CD4-positive, alpha-beta memory T cell (primary cell): ENCODE measurements around the gene MRPL57. TPM values are rescaled to one million over a fixed set of nuclear protein-coding genes. Genes with fewer than 3 reads are reported as not detected.
"Not testable (repeated sequence)": the region's sequence is repeated elsewhere in the genome, so short reads cannot be mapped to it uniquely, and the experiment has no call there.

Source experiments
- CTCF ChIA-PET: fragments of 350-600 bp; sonication (Branson Sonifier 250); formaldehyde crosslinking; loops from one replicate; lab custom pipeline; 2021; ENCODE audit warnings: inconsistent platforms; ENCODE audit not compliant: partially characterized antibody; lab: Charles Lee
- POLR2A ChIA-PET: fragments of 350-600 bp; sonication (Branson Sonifier 250); formaldehyde crosslinking; loops from one replicate; lab custom pipeline; 2021; ENCODE audit not compliant: partially characterized antibody; lab: Charles Lee
- DNase-seq, 5 donors: peaks; one replicate each; pipeline versions ENCODE4 v3.0.0 to v3.0.0-alpha.2; 2020 to 2022; ENCODE audit warnings: mixed read lengths in 1 of 5
- H3K27ac ChIP-seq: one replicate; pipeline ENCODE4 v1.7.0; 2013; ENCODE audit warnings: low read depth, low read length
- H3K27me3 ChIP-seq: 2 replicates; pipeline ENCODE4 v1.7.0; 2013; ENCODE audit warnings: mild to moderate bottlenecking, low read length, moderate library complexity; ENCODE audit not compliant: insufficient read depth
- H3K36me3 ChIP-seq: 2 replicates; pipeline ENCODE4 v1.7.0; 2013; ENCODE audit warnings: mild to moderate bottlenecking, low read length, moderate library complexity; ENCODE audit not compliant: insufficient read depth
- H3K4me1 ChIP-seq: 2 replicates; pipeline ENCODE4 v1.7.0; 2013; ENCODE audit warnings: mild to moderate bottlenecking, low read length, moderate library complexity; ENCODE audit not compliant: insufficient read depth
- H3K4me3 ChIP-seq, 2 donors: one replicate each; pipeline ENCODE4 v1.7.0; 2013; ENCODE audit warnings: low read length in 2 of 2, mild to moderate bottlenecking in 1 of 2
- H3K9me3 ChIP-seq, 2 donors: one replicate each; pipeline ENCODE4 v1.7.0; 2013; ENCODE audit warnings: low read length in 2 of 2, control low read depth in 1 of 2; ENCODE audit not compliant: control insufficient read depth in 1 of 2
- H3K27ac Mint-ChIP-seq, 7 donors: one replicate each; pipeline ENCODE4 v1.8.0; 2020 to 2021; ENCODE audit warnings: mixed read lengths in 7 of 7, mild to moderate bottlenecking in 6 of 7, inconsistent platforms in 3 of 7, moderate library complexity in 3 of 7
- H3K27me3 Mint-ChIP-seq, 2 donors: one replicate each; pipeline ENCODE4 v1.8.0; 2020 to 2021; ENCODE audit warnings: mixed read lengths in 2 of 2
- H3K36me3 Mint-ChIP-seq, 2 donors: one replicate each; pipeline ENCODE4 v1.8.0; 2020 to 2021; ENCODE audit warnings: mixed read lengths in 2 of 2, inconsistent platforms in 1 of 2, mild to moderate bottlenecking in 1 of 2
- H3K4me1 Mint-ChIP-seq, 4 donors: one replicate each; pipeline ENCODE4 v1.8.0; 2020 to 2021; ENCODE audit warnings: mixed read lengths in 4 of 4, mild to moderate bottlenecking in 1 of 4
- H3K4me3 Mint-ChIP-seq, 8 donors: one replicate each; pipeline ENCODE4 v1.8.0; 2020 to 2021; ENCODE audit warnings: mixed read lengths in 8 of 8, mild to moderate bottlenecking in 7 of 8, moderate library complexity in 6 of 8, inconsistent platforms in 3 of 8
- H3K9me3 Mint-ChIP-seq, 8 donors: one replicate each; pipeline ENCODE4 v1.8.0; 2020 to 2021; ENCODE audit warnings: mixed read lengths in 8 of 8, mild to moderate bottlenecking in 5 of 8, inconsistent platforms in 3 of 8, moderate library complexity in 1 of 8
- intact Hi-C: fragments of 100-400 bp; cut with micrococcal nuclease; formaldehyde crosslinking; loops from one replicate; pipeline ENCODE4 v1.15.1; 2023
- polyA plus RNA-seq, 2 donors: library from polyadenylated mRNA; unstranded; fragments of 300-500 nt; fragmentation: Illumina TruSeq; gene quantifications; one replicate each; pipeline ENCODE4 v1.2.3, GENCODE V29; 2021
- total RNA-seq, 2 experiments: library from RNA; stranded (reverse); gene quantifications; one replicate each; pipeline ENCODE4 v1.2.3, GENCODE V29; 2021

MRPL57 gene
- total and polyA plus RNA-seq, 4 experiments from 2014 or later: 22.8 to 56.2 (median 35.4) TPM

DNA sequence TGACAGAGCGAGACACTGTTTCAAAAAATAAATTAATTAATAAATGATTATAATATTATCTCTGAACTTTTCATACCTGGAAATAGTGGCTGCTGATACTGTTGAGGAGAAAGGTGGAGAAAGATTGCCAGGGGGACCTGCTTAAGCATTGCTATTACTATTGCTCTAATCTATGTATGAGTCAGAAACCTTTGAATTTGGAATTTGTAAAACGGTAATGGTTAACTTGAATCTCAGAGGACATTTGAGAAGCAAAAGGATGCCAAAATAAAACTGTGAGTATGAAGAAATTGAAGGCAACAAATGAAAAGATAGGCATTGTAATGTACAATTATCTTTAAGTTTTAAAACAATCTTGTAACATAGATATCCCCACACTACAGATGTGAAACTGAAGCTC is 5.2 kb downstream of the MRPL57 start:
- POLR2A ChIA-PET: no interaction called here
- CTCF ChIA-PET: no interaction called here

DNA sequence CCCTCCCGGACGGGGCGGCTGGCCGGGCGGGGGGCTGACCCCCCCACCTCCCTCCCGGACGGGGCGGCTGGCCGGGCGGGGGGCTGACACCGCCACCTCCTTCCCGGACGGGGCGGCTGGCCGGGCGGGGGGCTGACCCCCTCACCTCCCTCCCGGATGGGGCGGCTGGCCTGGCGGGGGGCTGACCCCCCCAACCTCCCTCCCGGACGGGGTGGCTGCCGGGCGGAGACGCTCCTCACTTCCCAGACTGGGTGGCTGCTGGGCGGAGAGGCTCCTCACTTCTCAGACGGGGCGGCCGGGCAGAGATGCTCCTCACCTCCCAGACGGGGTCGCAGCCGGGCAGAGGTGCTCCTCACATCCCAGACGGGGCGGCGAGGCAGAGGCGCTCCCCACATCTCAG is 10.0 kb downstream of the MRPL57 start:
- H3K9me3 Mint-ChIP-seq, H3K4me3 Mint-ChIP-seq, POLR2A ChIA-PET, CTCF ChIA-PET, H3K27me3 Mint-ChIP-seq, H3K27ac Mint-ChIP-seq, intact Hi-C loops, H3K27ac ChIP-seq, H3K4me1 Mint-ChIP-seq, H3K36me3 Mint-ChIP-seq, H3K27me3 ChIP-seq, H3K9me3 ChIP-seq, H3K4me1 ChIP-seq, H3K36me3 ChIP-seq, H3K4me3 ChIP-seq: not testable (repeated sequence)
- peak in 1 of 5 donors; percentile 38 for DNase-seq

More for the DNA sequence above, 5.2 kb downstream of the MRPL57 start:
- Mint-ChIP-seq H3K9me3 (no peaks in the 10 kb centered on the region), H3K27ac (no peak overlapping the region), H3K4me1 (peaks cover 10 to 22% (median 13%) of the 10 kb centered on the region in 4 donors), H3K36me3 (peaks cover 0 to 6% of the 10 kb centered on the region in 2 donors), H3K4me3 (no peak overlapping the region), H3K27me3 (no peaks in the 10 kb centered on the region)
- Histone ChIP-seq H3K27ac (no peak overlapping the region), H3K36me3 (no peaks in the 10 kb centered on the region), H3K27me3 (no peaks in the 10 kb centered on the region), H3K9me3 (no peaks in the 10 kb centered on the region), H3K4me3 (no peak overlapping the region), H3K4me1 (peaks cover 15% of the 10 kb centered on the region)
- DNase-seq: no peak
- intact Hi-C loops: no loop called here

DNA sequence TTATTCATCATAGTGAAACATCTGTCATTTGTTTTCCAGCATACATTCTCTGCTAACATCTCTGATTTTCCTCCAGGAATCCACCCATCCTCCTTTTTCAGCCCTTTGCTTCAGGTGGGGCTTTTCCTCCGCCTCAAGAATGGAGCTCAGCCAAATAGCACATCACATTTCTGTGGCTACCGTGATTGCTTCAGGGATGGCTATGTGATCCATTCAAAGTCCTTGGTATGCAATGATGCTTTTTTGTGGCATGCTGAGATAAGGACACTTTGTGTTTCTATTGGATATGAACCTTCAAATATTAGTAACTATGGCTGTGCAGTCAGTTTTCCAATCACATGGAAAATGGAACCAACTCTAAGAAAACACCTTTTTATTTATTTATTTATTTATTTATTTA is 18.3 kb downstream of the MRPL57 start:
- H3K4me3 ChIP-seq, H3K27me3 ChIP-seq, H3K9me3 Mint-ChIP-seq, POLR2A ChIA-PET, H3K4me3 Mint-ChIP-seq, H3K4me1 Mint-ChIP-seq, H3K36me3 Mint-ChIP-seq, H3K4me1 ChIP-seq, DNase-seq, H3K9me3 ChIP-seq, H3K27ac ChIP-seq, intact Hi-C loops, CTCF ChIA-PET, H3K36me3 ChIP-seq: not testable (repeated sequence)
- peak overlapping the region in 1 of 7 donors; percentile 78 for H3K27ac Mint-ChIP-seq
- H3K27me3 Mint-ChIP-seq: peaks cover 8 to 15% of the 10 kb centered on the region in 2 donors

DNA sequence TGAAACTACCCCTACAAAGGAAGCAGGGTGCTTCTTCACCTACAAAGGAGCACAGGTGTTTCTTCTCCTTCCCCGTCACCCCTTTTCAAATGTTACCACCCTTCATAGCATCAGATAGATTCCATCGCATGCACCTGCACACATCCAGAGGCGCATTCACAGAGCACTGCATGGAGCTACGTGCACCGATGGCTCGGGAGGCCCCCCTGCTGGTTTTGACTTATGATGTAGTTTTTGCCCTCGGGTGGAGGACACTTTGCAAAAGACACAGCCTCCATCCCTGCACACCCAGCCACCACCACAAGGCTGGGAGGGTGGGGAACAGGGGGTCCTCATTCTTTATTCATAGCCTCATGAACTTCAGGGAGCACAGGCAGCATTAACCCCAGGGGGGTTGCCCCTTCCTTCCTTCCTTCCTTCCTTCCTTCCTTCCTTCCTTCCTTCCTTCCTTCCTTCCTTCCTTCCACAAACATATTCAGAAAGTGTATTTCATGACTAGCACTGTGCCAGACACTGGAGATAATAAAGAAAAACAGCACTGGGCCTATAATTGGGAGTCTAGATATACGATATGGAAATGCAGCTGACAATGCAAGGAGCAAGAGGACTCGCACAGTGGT is 21.3 kb downstream of the MRPL57 start:
- intact Hi-C loops, POLR2A ChIA-PET, DNase-seq, H3K4me3 ChIP-seq, H3K4me1 ChIP-seq, H3K36me3 Mint-ChIP-seq, H3K4me3 Mint-ChIP-seq, H3K27ac Mint-ChIP-seq, H3K4me1 Mint-ChIP-seq, H3K9me3 Mint-ChIP-seq, H3K27ac ChIP-seq, H3K27me3 ChIP-seq, H3K9me3 ChIP-seq, H3K36me3 ChIP-seq: not testable (repeated sequence)
- CTCF ChIA-PET: interaction anchor here (0.6 kb wide), 1 partner anchor 17 kb away, joined by 3 read pairs; no protein-coding TSS in a partner anchor
- H3K27me3 Mint-ChIP-seq: peaks cover 8 to 22% of the 10 kb centered on the region in 2 donors

DNA sequence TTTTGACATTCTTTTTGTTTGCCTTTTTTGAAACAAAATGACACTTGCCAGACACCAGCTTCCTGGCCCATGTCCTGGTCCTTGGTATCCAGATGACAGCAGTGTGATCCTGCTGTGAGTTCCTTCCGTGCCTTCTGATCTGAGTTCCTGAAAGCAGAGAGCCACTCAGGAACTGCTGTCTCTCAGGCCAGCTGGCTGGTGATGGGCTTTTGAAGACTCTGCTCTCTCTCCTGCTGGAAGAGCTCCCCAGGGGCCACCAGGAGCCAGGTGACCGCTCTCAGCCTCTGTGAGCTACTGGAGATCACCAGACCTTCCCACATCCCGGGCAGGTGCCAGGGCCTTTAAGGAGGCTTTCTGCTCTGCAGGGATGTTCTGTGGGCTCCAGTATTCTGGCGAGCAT is 21.9 kb downstream of the MRPL57 start:
- H3K4me3 ChIP-seq, H3K9me3 Mint-ChIP-seq, H3K4me3 Mint-ChIP-seq, H3K4me1 ChIP-seq, POLR2A ChIA-PET, CTCF ChIA-PET, H3K27me3 ChIP-seq, DNase-seq, H3K4me1 Mint-ChIP-seq, H3K27ac Mint-ChIP-seq, H3K27ac ChIP-seq, intact Hi-C loops, H3K36me3 ChIP-seq, H3K9me3 ChIP-seq, H3K36me3 Mint-ChIP-seq: not testable (repeated sequence)
- H3K27me3 Mint-ChIP-seq: peaks cover 8 to 23% of the 10 kb centered on the region in 2 donors

- DNase-seq, H3K9me3 Mint-ChIP-seq, H3K36me3 ChIP-seq, H3K27ac ChIP-seq, H3K4me3 ChIP-seq, H3K4me3 Mint-ChIP-seq, H3K4me1 ChIP-seq, POLR2A ChIA-PET, H3K27ac Mint-ChIP-seq, intact Hi-C loops, H3K36me3 Mint-ChIP-seq, H3K4me1 Mint-ChIP-seq, H3K27me3 ChIP-seq, CTCF ChIA-PET, H3K9me3 ChIP-seq: not testable (repeated sequence)
- H3K27me3 Mint-ChIP-seq: peaks cover 8 to 17% of the 10 kb centered on the region in 2 donors
These were observed 25.2 kb downstream of the MRPL57 start for GRCh38 chr13:21201456-21202190.

- POLR2A ChIA-PET: no interaction called here
- CTCF ChIA-PET: no interaction called here
- peak overlapping the region in 1 of 7 donors; percentile 4 for H3K27ac Mint-ChIP-seq
- H3K4me3 Mint-ChIP-seq: no peak overlapping the region
- no peak for DNase-seq
- H3K9me3 Mint-ChIP-seq: peaks cover 0 to 9% (median 5%) of the 10 kb centered on the region in 8 donors
- no peaks in the 10 kb centered on the region for H3K36me3 Mint-ChIP-seq
- Histone ChIP-seq H3K27me3 (no peaks in the 10 kb centered on the region), H3K4me1 (no peaks in the 10 kb centered on the region), H3K36me3 (no peaks in the 10 kb centered on the region), H3K9me3 (no peaks in the 10 kb centered on the region), H3K4me3 (no peak overlapping the region), H3K27ac (no peak overlapping the region)
- no peaks in the 10 kb centered on the region for H3K4me1 Mint-ChIP-seq
- H3K27me3 Mint-ChIP-seq: peaks cover 7 to 14% of the 10 kb centered on the region in 2 donors
- intact Hi-C loops: no loop called here
These were observed 26.5 kb downstream of the MRPL57 start for GRCh38 chr13:21202767-21203531.
